Left forelimb (tissue), 1 donor: ENCODE measurements around the gene OS9.
"Not testable (repeated sequence)": the region's sequence is repeated elsewhere in the genome, so short reads cannot be mapped to it uniquely, and the experiment has no call there.

Experiments used
- DNase-seq: peaks from one replicate; pipeline ENCODE4 v3.0.0-alpha.2; 2018; ENCODE audit warnings: low spot score

OS9 gene

GRCh38 chr12:57695770-57696432, 2.0 kb downstream of the OS9 start:
- no peak for DNase-seq

GRCh38 chr12:57697076-57697475, 3.1 kb downstream of the OS9 start:
- no peak for DNase-seq

GRCh38 chr12:57698414-57698813, 4.5 kb downstream of the OS9 start:
- no peak for DNase-seq

GRCh38 chr12:57700317-57700716, 6.4 kb downstream of the OS9 start:
- DNase-seq: no peak

- no peak for DNase-seq
These were observed 13.3 kb downstream of the OS9 start for GRCh38 chr12:57707250-57707649.

- no peak for DNase-seq
These were observed 14.4 kb downstream of the OS9 start for GRCh38 chr12:57708296-57708695.

GRCh38 chr12:57712701-57713100, 18.8 kb downstream of the OS9 start:
- DNase-seq: no peak

- no peak for DNase-seq
These were observed 19.3 kb downstream of the OS9 start for GRCh38 chr12:57713209-57713608.

GRCh38 chr12:57715036-57715748, 21.3 kb downstream of the OS9 start:
- DNase-seq: not testable (repeated sequence)

GRCh38 chr12:57715786-57716185, 21.9 kb downstream of the OS9 start:
- DNase-seq: no peak

GRCh38 chr12:57716305-57716704, 22.4 kb downstream of the OS9 start:
- DNase-seq: no peak

- DNase-seq: no peak
These were observed 23.2 kb downstream of the OS9 start for GRCh38 chr12:57717131-57717530.

GRCh38 chr12:57717846-57718640, 24.1 kb downstream of the OS9 start:
- DNase-seq: no peak

GRCh38 chr12:57718641-57719528, 25.0 kb downstream of the OS9 start:
- DNase-seq: no peak

- no peak for DNase-seq
These were observed 26.1 kb downstream of the OS9 start for GRCh38 chr12:57719777-57720605.

GRCh38 chr12:57720606-57721595, 27.0 kb downstream of the OS9 start:
- no peak for DNase-seq

- DNase-seq: not testable (repeated sequence)
These were observed 28.1 kb downstream of the OS9 start for GRCh38 chr12:57721846-57722608.

- no peak for DNase-seq
These were observed 29.0 kb downstream of the OS9 start for GRCh38 chr12:57722716-57723629.
